ENCODE data around the gene RABGAP1L.
"Not testable (repeated sequence)": the region's sequence is repeated elsewhere in the genome, so short reads cannot be mapped to it uniquely, and the experiment has no call there.

RABGAP1L gene

GRCh38 chr1:174550296-174550695, 391.0 kb downstream of the RABGAP1L start:
- no peak for DNase-seq (ENCODE audit: low read depth in 2 of 2, low spot score in 1 of 2)

DNA sequence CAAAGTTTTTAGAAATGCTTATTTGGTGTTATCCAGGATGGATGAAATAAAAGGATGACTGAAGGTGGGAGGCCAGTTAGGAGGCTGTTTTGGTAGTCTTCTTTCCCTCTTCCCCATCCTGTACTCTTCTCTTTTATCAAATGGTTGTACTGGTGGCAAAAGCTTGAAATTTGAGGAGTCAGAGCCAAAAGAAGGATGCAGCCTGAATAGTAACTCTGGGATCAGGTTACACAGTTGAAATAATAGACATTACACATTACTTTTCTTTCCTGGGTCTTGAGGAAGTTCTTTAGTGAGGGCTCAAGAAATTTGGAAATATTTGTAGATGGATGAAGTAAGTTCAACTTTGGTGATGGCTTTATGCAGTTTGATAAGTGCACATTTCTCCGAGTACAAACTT, 397.1 kb downstream of the RABGAP1L start:
- DNase-seq (ENCODE audit: low read depth in 2 of 2, low spot score in 1 of 2), result no peak

DNA sequence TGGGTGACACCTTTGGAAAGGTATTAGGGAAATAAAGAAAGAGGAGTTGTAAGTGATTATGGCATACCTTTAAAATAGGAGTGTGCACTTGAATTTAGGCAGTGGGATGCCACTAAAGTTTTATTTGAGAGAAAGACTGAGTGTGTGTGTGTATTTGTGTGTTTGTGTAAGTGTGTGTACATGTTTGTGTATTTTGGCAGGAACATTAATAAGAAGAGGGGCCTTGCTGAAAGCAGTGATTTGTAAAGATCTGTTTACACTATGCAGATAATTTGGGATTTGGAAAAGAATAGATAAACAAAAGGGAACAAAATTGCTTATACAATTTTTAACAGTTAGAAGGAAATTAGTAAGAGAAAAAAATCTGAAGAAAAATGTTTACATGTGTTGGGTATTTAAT, 409.2 kb downstream of the RABGAP1L start:
- no peak for DNase-seq (ENCODE audit: low read depth in 2 of 2, low spot score in 1 of 2)

DNA sequence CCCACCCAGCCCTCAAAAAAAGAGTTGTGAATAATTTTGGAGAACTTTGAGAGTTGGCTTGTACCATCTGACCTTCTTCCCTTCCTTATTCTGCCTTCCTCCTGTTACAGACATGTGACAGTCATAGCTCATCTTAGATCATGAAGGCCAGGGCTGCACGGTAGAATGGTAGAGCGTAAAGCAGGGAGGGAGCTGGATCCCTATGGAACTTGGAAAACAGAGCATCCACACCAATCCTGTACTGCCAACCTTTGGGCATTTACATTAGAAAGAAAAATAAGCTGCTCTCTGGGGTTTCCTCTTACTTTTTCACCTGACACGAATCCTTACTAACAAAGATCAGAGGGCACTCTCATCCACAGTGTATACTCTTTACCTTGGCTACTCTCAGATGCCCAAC, 409.9 kb downstream of the RABGAP1L start:
- DNase-seq (ENCODE audit: low read depth in 2 of 2, low spot score in 1 of 2), result no peak

- DNase-seq (ENCODE audit: low read depth in 2 of 2, low spot score in 1 of 2), result no peak
These were observed 413.5 kb downstream of the RABGAP1L start for GRCh38 chr1:174572771-174573170.

- DNase-seq (ENCODE audit: low read depth in 2 of 2, low spot score in 1 of 2), result not testable (repeated sequence)
These were observed 416.8 kb downstream of the RABGAP1L start for GRCh38 chr1:174576120-174576519.

- no peak for DNase-seq (ENCODE audit: low read depth in 2 of 2, low spot score in 1 of 2)
These were observed 418.4 kb downstream of the RABGAP1L start for GRCh38 chr1:174577681-174578080.

- no peak for DNase-seq (ENCODE audit: low read depth in 2 of 2, low spot score in 1 of 2)
These were observed 421.5 kb downstream of the RABGAP1L start for GRCh38 chr1:174580801-174581200.

DNA sequence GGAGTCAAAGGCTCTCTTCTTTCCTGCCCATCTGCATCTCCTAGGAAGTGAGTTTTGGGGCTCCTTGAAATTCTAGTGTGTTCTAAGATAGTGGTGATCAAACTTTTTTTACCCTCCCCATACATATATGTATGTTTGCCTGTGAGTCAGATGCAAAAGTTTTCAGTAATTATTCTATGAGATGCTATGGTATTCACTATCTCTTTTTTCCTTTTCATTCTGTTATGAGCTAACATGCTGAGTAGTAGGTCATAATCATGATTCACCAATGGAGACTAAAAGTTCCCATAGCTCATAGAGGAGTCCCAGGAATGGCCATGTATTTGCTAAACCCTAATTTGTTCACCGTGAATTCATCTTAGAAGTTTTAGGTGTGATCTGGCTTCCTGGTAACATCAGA, 424.0 kb downstream of the RABGAP1L start:
- no peak for DNase-seq (ENCODE audit: low read depth in 2 of 2, low spot score in 1 of 2)

DNA sequence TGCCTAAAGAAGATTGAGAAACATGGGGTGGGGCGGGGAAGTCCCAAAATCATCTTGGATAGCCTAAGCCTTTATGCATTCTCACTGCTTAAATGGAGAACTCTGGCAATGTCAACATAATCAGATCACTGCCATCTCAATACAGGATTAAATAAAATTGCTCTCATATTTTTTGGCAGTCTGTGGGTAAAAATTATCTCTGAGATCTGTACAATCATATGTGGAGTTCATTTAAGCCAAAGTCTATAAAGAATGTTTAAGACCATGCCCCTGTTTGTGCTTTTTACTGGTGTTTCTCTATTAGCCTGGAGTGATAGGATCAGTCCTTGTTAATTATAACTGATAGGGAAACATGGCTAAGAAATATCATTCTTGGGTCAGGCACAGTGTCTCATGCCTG, 424.8 kb downstream of the RABGAP1L start:
- DNase-seq (ENCODE audit: low read depth in 2 of 2, low spot score in 1 of 2), result no peak

DNA sequence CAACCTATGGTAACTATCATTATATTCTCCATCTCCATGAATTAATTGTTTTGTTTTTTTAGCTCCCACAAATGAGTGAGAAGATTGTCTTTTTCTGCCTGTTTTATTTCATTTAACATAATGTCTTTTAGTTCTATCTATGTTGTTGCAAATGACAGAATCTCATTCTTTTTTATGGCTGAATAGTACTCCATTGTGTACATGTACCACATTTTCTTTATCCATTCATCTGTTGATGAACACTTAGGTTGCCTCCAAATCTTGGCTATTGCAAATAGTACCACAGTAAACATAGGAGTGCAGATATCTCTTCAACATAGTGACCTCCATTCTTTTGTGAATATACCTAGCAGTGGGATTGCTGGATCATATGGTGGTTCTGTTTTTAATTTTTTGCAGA, 429.3 kb downstream of the RABGAP1L start:
- not testable (repeated sequence) for DNase-seq (ENCODE audit: low read depth in 2 of 2, low spot score in 1 of 2)

GRCh38 chr1:174605198-174605597, 445.9 kb downstream of the RABGAP1L start:
- no peak for DNase-seq (ENCODE audit: low read depth in 2 of 2, low spot score in 1 of 2)

DNA sequence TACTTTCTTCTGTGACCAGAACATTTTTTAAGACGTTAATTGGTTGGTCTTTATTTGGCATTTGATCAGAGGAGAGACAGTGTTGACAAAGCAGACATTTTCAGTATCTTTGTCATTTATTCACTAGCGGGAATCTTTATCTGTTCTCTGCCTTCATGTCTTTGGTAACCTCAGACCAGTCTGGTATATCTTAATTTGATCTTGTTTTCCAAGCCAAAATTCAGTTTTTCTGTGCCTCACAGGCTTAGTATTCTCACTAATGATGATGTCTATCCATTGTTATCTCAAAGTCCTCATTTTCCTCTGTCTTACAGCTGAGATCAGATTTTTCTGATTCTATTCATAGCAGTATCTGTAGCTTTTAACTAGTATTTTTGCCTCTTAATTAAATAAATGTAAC, 447.2 kb downstream of the RABGAP1L start:
- no peak for DNase-seq (ENCODE audit: low read depth in 2 of 2, low spot score in 1 of 2)

DNA sequence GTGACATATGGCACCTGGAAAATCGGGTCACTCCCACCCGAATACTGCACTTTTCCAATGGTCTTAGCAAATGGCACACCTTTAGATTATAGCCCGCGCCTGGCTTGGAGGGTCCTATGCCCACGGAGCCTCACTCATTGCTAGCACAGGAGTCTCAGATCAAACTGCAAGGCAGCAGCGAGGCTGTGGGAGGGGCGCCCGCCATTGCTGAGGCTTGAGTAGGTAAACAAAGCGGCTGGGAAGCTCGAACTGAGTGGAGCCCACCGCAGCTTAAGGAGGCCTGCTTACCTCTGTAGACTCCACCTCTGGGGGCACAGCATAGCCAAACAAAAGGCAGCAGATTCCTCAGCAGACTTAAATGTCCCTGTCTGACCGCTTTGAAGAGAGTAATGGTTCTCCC, 458.6 kb downstream of the RABGAP1L start:
- DNase-seq (ENCODE audit: low read depth in 2 of 2, low spot score in 1 of 2), result not testable (repeated sequence)

- DNase-seq (ENCODE audit: low read depth in 2 of 2, low spot score in 1 of 2), result no peak
These were observed 464.2 kb downstream of the RABGAP1L start for GRCh38 chr1:174623324-174624035.

- DNase-seq (ENCODE audit: low read depth in 2 of 2, low spot score in 1 of 2), result no peak
These were observed 467.0 kb downstream of the RABGAP1L start for GRCh38 chr1:174626031-174627025.

- no peak for DNase-seq (ENCODE audit: low read depth in 2 of 2, low spot score in 1 of 2)
These were observed 478.2 kb downstream of the RABGAP1L start for GRCh38 chr1:174637487-174637886.

DNA sequence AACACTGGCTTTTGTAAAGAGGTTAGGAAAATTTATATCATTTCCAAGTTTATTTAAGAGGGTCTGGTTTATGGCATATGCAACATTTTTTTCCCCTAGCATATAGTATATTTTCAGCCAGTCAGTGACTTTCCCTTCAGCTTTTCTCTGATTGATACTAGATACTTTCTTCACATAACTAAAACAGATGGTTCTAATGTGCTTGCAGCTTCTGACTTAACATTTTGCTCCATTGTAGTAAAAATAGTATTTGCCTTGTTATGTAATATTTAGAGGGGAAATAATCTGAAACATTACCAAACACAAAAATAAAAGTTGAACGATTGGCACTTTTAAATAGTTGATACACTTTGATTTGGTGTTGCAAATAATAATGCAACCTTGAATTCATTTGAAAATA, 480.1 kb downstream of the RABGAP1L start:
- no peak for DNase-seq (ENCODE audit: low read depth in 2 of 2, low spot score in 1 of 2)

DNA sequence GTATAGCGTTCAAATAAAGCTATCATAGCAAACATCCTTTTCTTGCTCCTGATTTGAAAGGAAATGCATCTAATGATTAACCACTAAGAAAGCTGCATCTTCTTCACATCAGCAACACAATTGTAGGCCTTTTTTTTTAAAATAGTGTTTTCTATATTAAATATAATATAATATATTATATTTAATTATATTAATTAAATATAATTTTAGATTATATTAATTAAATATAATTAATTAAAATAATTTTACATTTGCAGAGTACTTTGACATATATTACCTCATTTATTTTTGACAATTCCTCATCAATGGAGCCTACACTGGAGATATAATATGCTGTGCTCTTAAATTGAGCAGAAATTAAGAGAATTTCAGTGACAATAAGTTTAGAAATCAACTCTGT, 481.5 kb downstream of the RABGAP1L start:
- no peak for DNase-seq (ENCODE audit: low read depth in 2 of 2, low spot score in 1 of 2)

DNA sequence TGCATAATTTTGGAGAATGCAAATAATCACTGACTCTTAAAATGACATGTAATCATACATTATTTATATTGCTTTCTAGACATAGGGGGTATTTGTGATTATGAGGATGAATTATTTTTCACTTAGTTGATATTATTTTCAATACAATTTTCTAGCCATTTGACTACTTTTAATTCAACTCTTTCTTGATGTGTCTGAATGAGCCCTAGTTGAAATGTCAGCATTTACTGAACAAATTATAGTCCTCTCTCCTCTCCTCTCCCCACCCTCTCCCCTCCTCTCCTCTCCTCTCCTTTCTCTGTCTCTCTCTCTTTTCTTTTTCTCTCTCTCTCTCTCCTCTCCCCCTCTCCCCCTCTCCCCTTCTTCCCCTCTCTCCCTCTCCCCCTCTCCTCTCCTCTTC, 483.1 kb downstream of the RABGAP1L start:
- no peak for DNase-seq (ENCODE audit: low read depth in 2 of 2, low spot score in 1 of 2)

- DNase-seq (ENCODE audit: low read depth in 2 of 2, low spot score in 1 of 2), result no peak
These were observed 483.9 kb downstream of the RABGAP1L start for GRCh38 chr1:174643206-174643605.

DNA sequence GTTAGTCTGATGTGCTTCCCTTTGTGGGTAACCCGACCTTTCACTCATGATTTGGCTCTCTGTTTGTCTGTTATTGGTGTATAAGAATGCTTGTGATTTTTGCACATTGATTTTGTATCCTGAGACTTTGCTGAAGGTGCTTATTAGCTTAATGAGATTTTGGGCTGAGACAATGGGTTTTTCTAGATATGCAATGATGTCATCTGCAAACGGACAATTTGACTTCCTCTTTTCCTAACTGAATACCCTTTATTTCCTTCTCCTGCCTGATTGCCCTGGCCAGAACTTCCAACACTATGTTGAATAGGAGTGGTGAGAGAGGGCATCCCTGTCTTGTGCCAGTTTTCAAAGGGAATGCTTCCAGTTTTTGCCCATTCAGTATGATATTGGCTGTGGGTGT, 490.3 kb downstream of the RABGAP1L start:
- not testable (repeated sequence) for DNase-seq (ENCODE audit: low read depth in 2 of 2, low spot score in 1 of 2)

Measured in stimulated activated CD8-positive, alpha-beta memory T cell treated with anti-CD3 and anti-CD28 coated beads, Interleukin-4, amount 100 ng/mL, for 1 hour (primary cell).